ENCODE measurements around the gene INSR. TPM values are rescaled to one million over a fixed set of nuclear protein-coding genes. Genes with fewer than 3 reads are reported as not detected.

Gene INSR
- total RNA-seq, 1 experiment from 2014 or later: 13.7 TPM

DNA sequence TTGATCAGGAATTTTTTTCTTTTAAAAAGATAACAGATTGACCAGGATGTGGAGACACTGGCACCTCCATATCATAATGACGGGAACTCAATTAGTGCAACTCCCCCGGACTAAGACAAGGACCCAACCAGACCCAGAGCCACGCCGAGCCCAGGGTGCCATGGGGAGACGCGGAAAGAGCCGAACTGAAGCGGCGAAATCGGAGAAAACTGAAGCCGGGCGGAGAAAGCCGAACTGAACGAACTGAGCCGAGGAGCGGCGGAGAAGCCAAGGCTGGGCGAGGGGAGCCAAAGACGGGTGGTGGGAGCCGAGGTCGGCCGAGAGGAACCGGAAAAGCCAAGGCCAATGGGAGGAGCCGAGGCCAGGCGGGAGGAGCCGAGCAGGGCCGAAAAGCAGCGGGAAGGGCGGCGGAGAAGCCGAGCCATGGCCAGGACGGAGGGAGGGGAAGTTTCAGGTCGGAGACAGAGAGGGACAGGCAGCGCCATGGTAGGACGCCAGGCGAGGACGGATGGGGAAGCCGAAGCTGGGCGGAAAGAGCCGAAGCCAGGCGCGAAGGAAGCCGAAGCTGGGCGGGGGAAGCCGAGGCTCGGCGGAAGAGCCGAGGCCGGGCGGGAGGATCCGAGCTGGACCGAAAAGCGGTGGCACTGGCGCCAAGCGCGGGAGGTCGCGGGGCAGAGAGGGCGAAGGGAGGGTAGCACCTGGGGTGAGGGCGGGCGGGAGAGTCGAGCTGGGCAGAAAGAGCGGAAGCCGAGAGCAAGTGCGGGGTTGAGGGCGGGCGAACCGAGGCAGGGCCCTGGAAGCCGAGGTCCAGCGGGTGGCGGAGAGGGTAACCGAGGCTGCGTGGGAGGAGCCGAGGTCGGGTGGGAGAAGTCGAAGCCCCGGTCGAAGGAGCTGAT is 195.3 kb downstream of the INSR start:
- no peaks in the 10 kb centered on the region for H3F3A ChIP-seq (ENCODE audit: low read length, unreplicated experiment)
- H2AFZ ChIP-seq (ENCODE audit: low read length): peak overlapping the region; percentile 82
- H3K36me3 ChIP-seq (ENCODE audit: low read depth, low read length): peaks cover 7% of the 10 kb centered on the region
- peaks cover 12% of the 10 kb centered on the region for H3K9me3 ChIP-seq (ENCODE audit: low read length)
- peak overlapping the region; percentile 91 for H3K9ac ChIP-seq (ENCODE audit: low read length)
- H3K4me3 ChIP-seq (ENCODE audit: low read length): peak overlapping the region; percentile 72
- peak overlapping the region; percentile 69 for H3K27ac ChIP-seq (ENCODE audit: low read length)
- no peaks in the 10 kb centered on the region for H3K27me3 ChIP-seq (ENCODE audit: low read length)
- intact Hi-C loops (cut with micrococcal nuclease): no loop called here
- ChIA-PET CTCF (interaction anchor here (0.6 to 1.0 kb wide), 6 partner anchors 37 to 299 kb away, joined by 3 to 15 read pairs (median 5); no protein-coding TSS in a partner anchor), POLR2A (ENCODE audit: unreplicated experiment) (interaction anchor here (0.5 to 1.3 kb wide), 5 partner anchors 30 to 234 kb away, joined by 4 to 16 read pairs (median 5); partner anchors contain the start of gene ZNF557)
- no peaks in the 10 kb centered on the region for H3K9me2 ChIP-seq (replicated peaks; ENCODE audit: low read length)
- no peaks in the 10 kb centered on the region for H4K20me1 ChIP-seq (ENCODE audit: low read length)
- no TSS peak for BruUV-seq (replicated peaks)
- peak overlapping the region; percentile 81 for H3K4me2 ChIP-seq (ENCODE audit: low read length)
- TF ChIP-seq CTCF (conservative IDR thresholded peaks at IDR 0.05; ENCODE audit: low read depth, low read length): no peak
- TF ChIP-seq EZH2 (IDR thresholded peaks at IDR 0.05; ENCODE audit: low read length, unreplicated experiment): no peak
- TF ChIP-seq EZH2phosphoT487 (IDR thresholded peaks at IDR 0.05; ENCODE audit: borderline replicate concordance, low read length): no peak
- no peaks in the 10 kb centered on the region for H3K79me2 ChIP-seq (ENCODE audit: low read length)
- peak; percentile 95 for DNase-seq
- H3K4me1 ChIP-seq (ENCODE audit: insufficient read depth, low read length): peaks cover 10% of the 10 kb centered on the region; the same call in 1 of the 2 replicates
- ATAC-seq: peak; percentile 90

DNA sequence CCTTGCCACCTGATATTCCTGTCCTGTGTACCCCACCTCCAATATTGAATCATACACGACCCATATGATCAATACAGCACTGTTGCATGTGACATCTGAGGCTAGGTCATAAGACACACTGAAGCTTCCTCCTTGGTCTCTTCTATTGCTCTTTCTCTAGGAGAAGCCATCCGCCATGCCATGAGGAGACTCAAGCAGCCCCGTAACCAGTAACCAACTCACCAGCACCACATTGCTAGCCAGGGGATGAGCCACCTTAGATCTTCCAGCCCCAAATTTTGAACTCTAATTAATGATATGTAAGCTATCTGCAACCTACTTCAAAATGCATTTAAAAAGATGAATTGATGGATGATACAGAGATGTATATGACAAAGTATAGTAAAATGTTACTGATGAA is 196.1 kb downstream of the INSR start:
- no peak for ATAC-seq
- no peak overlapping the region for H3K27ac ChIP-seq (ENCODE audit: low read length)
- TF ChIP-seq EZH2 (IDR thresholded peaks at IDR 0.05; ENCODE audit: low read length, unreplicated experiment) (no peak), CTCF (conservative IDR thresholded peaks at IDR 0.05; ENCODE audit: low read depth, low read length) (no peak), EZH2phosphoT487 (IDR thresholded peaks at IDR 0.05; ENCODE audit: borderline replicate concordance, low read length) (no peak)
- peaks cover 7% of the 10 kb centered on the region for H3K36me3 ChIP-seq (ENCODE audit: low read depth, low read length)
- H3K9me2 ChIP-seq (replicated peaks; ENCODE audit: low read length): no peaks in the 10 kb centered on the region
- peak overlapping the region; percentile 72 for H3K4me3 ChIP-seq (ENCODE audit: low read length)
- peaks cover 16% of the 10 kb centered on the region for H3K9me3 ChIP-seq (ENCODE audit: low read length)
- no peaks in the 10 kb centered on the region for H3K27me3 ChIP-seq (ENCODE audit: low read length)
- H3K4me1 ChIP-seq (ENCODE audit: insufficient read depth, low read length): peaks cover 10% of the 10 kb centered on the region; the same call in 1 of the 2 replicates
- ChIA-PET POLR2A (ENCODE audit: unreplicated experiment) (no interaction called here), CTCF (no interaction called here)
- H3F3A ChIP-seq (ENCODE audit: low read length, unreplicated experiment): no peaks in the 10 kb centered on the region
- DNase-seq: no peak
- no peaks in the 10 kb centered on the region for H3K79me2 ChIP-seq (ENCODE audit: low read length)
- intact Hi-C loops (cut with micrococcal nuclease): no loop called here
- peak overlapping the region; percentile 91 for H3K9ac ChIP-seq (ENCODE audit: low read length)
- H3K4me2 ChIP-seq (ENCODE audit: low read length): peak overlapping the region; percentile 81
- H2AFZ ChIP-seq (ENCODE audit: low read length): peak overlapping the region; percentile 82
- no TSS peak for BruUV-seq (replicated peaks)
- H4K20me1 ChIP-seq (ENCODE audit: low read length): no peaks in the 10 kb centered on the region

DNA sequence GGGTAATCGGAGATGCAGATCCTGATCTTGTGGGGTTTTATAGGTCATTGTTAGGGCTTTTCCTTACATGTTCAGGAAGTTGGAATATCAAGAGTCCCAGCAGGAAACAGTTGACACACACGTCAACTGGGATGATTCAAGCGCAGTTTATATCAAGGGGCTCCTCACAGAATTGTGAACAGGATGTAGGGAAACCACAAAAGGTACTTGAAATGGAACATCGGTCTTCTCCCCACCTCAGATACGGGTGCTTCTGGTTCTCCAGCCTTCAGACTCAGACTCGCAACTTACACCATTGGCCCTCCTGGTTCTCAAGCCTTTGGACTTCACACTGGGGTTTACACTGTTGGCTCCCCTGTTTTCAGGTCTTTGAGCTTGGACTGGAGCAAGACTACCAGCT is 205.2 kb downstream of the INSR start:
- ATAC-seq: no peak

More for the DNA sequence above, 205.2 kb downstream of the INSR start:
- intact Hi-C loops (cut with micrococcal nuclease): no loop called here
- Histone ChIP-seq H3K27me3 (ENCODE audit: low read length) (no peaks in the 10 kb centered on the region), H3K9me2 (replicated peaks; ENCODE audit: low read length) (no peaks in the 10 kb centered on the region), H3K9ac (ENCODE audit: low read length) (no peak overlapping the region), H3K4me1 (ENCODE audit: insufficient read depth, low read length) (no peaks in the 10 kb centered on the region), H3K79me2 (ENCODE audit: low read length) (no peaks in the 10 kb centered on the region), H3K4me2 (ENCODE audit: low read length) (no peak overlapping the region), H3K27ac (ENCODE audit: low read length) (no peak overlapping the region), H3K4me3 (ENCODE audit: low read length) (no peak overlapping the region), H2AFZ (ENCODE audit: low read length) (no peak overlapping the region), H4K20me1 (ENCODE audit: low read length) (no peaks in the 10 kb centered on the region), H3K36me3 (ENCODE audit: low read depth, low read length) (peaks cover 31% of the 10 kb centered on the region), H3F3A (ENCODE audit: low read length, unreplicated experiment) (no peaks in the 10 kb centered on the region), H3K9me3 (ENCODE audit: low read length) (peaks cover 31% of the 10 kb centered on the region)
- BruUV-seq (replicated peaks): no TSS peak
- TF ChIP-seq EZH2 (IDR thresholded peaks at IDR 0.05; ENCODE audit: low read length, unreplicated experiment): no peak
- TF ChIP-seq CTCF (conservative IDR thresholded peaks at IDR 0.05; ENCODE audit: low read depth, low read length): no peak
- no peak for DNase-seq
- CTCF ChIA-PET: no interaction called here
- POLR2A ChIA-PET (ENCODE audit: unreplicated experiment): no interaction called here
